SIG-M5 (cell line): ENCODE data around the gene CCZ1.
"Not testable (repeated sequence)": the region's sequence is repeated elsewhere in the genome, so short reads cannot be mapped to it uniquely, and the experiment has no call there.

Experiments used
- DNase-seq: peaks from one replicate; lab custom pipeline; 2025; lab: John Stamatoyannopoulos, UW

CCZ1 gene

GRCh38 chr7:5908835-5909234, 10.3 kb downstream of the CCZ1 start:
- DNase-seq: not testable (repeated sequence)

GRCh38 chr7:5916529-5916928, 18.0 kb downstream of the CCZ1 start:
- DNase-seq: not testable (repeated sequence)

GRCh38 chr7:5924180-5924579, 25.6 kb downstream of the CCZ1 start:
- DNase-seq: not testable (repeated sequence)

GRCh38 chr7:5924630-5925029, 26.1 kb downstream of the CCZ1 start:
- DNase-seq: not testable (repeated sequence)

GRCh38 chr7:5926263-5926870, 27.8 kb downstream of the CCZ1 start:
- not testable (repeated sequence) for DNase-seq

GRCh38 chr7:5930290-5930689, 31.8 kb downstream of the CCZ1 start:
- DNase-seq: not testable (repeated sequence)

- not testable (repeated sequence) for DNase-seq
Observed at GRCh38 chr7:5931250-5931649, 32.7 kb downstream of the CCZ1 start.

GRCh38 chr7:5931905-5932644, 33.5 kb downstream of the CCZ1 start:
- not testable (repeated sequence) for DNase-seq

GRCh38 chr7:5934945-5935450, 36.5 kb downstream of the CCZ1 start:
- DNase-seq: not testable (repeated sequence)

GRCh38 chr7:5963205-5963604, 64.7 kb downstream of the CCZ1 start:
- not testable (repeated sequence) for DNase-seq

- not testable (repeated sequence) for DNase-seq
Observed at GRCh38 chr7:5963810-5964209, 65.3 kb downstream of the CCZ1 start.

- not testable (repeated sequence) for DNase-seq
Observed at GRCh38 chr7:5970347-5970911, 71.9 kb downstream of the CCZ1 start, which contains the start of gene RSPH10B. TSS of gene RSPH10B (minus strand) at chr7:5970689. CDS start at chr7:5967116, 3,573 bp downstream.

- not testable (repeated sequence) for DNase-seq
Observed at GRCh38 chr7:5973580-5973979, 75.0 kb downstream of the CCZ1 start.
